IPS DF 6.9 (cell line): ENCODE data around the gene PGP.

Source experiments
- DNase-seq: peaks from one replicate; pipeline ENCODE4 v3.0.0-alpha.2; 2013; ENCODE audit warnings: low read depth, low spot score
- H3K27ac ChIP-seq: one replicate; pipeline ENCODE4 v1.5.1; 2013; ENCODE audit warnings: low read length, control low read depth
- H3K27me3 ChIP-seq: 2 replicates; pipeline ENCODE4 v1.6.1; 2013; ENCODE audit warnings: mild to moderate bottlenecking, low read length; ENCODE audit not compliant: control insufficient read depth, insufficient read depth
- H3K36me3 ChIP-seq: 2 replicates; pipeline ENCODE4 v1.6.1; 2013; ENCODE audit warnings: low read length; ENCODE audit not compliant: control insufficient read depth, insufficient read depth
- H3K4me1 ChIP-seq: 2 replicates; pipeline ENCODE4 v1.6.1; 2013; ENCODE audit warnings: low read length; ENCODE audit not compliant: control insufficient read depth, insufficient read depth
- H3K4me3 ChIP-seq: 2 replicates; pipeline ENCODE4 v1.5.1; 2013; ENCODE audit warnings: mild to moderate bottlenecking, low read length
- H3K9me3 ChIP-seq: 2 replicates; pipeline ENCODE4 v1.6.1; 2013; ENCODE audit warnings: low read length, inconsistent platforms; ENCODE audit not compliant: control insufficient read depth, insufficient read depth
- WGBS: extraction: QIAGEN DNeasy Blood & Tissue Kit; methylation state at CpG from one replicate; pipeline ENCODE4 v1.1.7; 2013; ENCODE audit warnings: mixed read lengths, missing lambda C conversion rate; ENCODE audit not compliant: insufficient read length, insufficient coverage; 5-methylcytosine and 5-hydroxymethylcytosine counted together

The PGP gene

DNA sequence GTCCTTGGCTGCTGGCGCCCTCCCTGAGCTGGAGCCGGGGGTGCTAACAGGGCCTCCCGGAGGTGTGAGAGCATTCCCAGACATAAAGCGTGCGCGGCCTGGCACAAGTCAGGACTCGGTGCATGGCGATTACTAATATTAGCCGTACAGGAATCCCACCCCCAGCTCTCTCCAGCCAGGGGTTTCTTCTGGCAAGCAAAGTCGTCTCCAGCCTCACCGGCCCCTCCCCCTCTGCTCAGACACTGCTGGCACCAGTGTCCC, 23.3 kb downstream of the PGP start:
- Histone ChIP-seq H3K27ac (no peak overlapping the region), H3K27me3 (no peaks in the 10 kb centered on the region), H3K4me1 (peaks cover 5% of the 10 kb centered on the region; the same call in 1 of the 2 replicates), H3K4me3 (no peak overlapping the region), H3K36me3 (no peaks in the 10 kb centered on the region), H3K9me3 (no peaks in the 10 kb centered on the region)
- no peak for DNase-seq
- no CpG with 5 or more reads among the region's 11 CpGs for WGBS

DNA sequence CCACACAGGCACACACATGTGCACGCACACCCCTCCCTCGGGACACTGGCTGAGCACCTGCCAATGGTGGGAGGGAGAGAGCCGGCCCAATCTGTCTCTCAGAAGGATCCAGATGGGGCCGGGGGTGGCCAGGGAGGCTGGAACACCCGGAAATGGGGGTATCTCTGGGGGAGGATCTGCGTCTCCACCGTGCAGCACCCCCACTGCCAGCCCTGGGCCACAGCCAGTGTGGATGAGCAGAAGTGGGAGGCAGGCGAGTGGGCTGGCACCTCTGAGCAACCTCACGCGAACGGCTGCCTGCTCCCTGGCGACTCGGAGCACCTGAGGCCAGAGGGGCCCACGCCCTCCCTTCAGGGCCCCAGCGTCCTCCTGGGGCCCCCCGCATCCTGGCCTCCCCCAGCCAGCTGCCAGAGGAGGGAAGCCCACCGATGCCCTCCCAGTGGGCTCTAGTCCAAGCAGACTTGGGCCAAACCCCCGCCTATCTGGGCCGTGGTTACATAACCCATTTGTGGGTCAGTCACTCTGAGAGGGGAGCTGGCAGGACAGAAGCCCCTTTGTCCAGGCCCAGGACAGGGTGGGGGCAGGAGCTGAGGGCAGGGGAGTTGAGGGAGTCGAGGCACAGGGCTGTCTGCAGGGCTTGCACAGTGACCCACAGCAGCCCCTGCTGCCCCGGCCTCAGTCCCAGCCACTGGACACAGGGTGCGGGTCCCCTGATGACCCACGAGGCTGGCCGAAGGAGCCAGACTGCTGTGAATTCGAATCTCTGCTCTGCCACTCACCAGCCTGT, 23.8 kb downstream of the PGP start:
- Histone ChIP-seq H3K9me3 (no peaks in the 10 kb centered on the region), H3K4me1 (peaks cover 5% of the 10 kb centered on the region; the same call in 1 of the 2 replicates), H3K36me3 (no peaks in the 10 kb centered on the region), H3K27me3 (no peaks in the 10 kb centered on the region), H3K27ac (no peak overlapping the region), H3K4me3 (no peak overlapping the region)
- WGBS = no CpG with 5 or more reads among the region's 25 CpGs
- DNase-seq = no peak

DNA sequence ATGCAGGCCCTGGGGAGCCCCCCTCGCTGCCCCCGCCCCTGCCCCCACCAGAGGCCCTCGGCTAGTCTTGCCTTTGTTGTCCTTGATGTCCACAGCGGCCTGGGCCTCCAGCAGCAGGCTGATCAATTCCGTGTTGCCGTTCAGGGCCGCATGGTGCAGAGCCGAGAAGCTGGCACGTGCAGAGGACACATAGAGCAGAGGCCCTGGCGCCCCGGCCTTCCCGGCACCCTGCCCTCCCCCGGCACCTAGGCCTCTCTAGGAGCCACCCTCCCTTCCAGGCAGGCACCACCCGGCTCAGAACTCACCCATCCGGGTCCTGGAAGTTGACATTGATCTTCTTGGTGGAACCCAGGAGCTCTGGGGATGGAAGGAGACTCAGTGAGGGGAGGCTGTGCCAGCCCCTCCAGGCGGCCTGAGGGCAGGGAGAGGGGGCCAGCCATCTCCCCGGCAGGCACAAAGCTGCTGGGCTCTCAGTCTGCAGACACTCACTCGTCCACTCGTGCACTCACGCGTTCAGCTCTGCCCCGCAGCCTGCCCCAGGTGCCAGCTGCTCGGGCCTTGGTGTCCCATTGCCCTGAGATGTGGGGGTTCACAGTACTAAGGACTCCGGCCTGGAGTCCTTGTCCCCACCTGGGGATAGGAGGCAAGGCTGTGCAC, 24.5 kb downstream of the PGP start:
- Histone ChIP-seq H3K4me1 (no peaks in the 10 kb centered on the region), H3K27ac (no peak overlapping the region), H3K27me3 (no peaks in the 10 kb centered on the region), H3K4me3 (no peak overlapping the region), H3K9me3 (no peaks in the 10 kb centered on the region), H3K36me3 (no peaks in the 10 kb centered on the region)
- no peak for DNase-seq
- no CpG with 5 or more reads among the region's 24 CpGs for WGBS

DNA sequence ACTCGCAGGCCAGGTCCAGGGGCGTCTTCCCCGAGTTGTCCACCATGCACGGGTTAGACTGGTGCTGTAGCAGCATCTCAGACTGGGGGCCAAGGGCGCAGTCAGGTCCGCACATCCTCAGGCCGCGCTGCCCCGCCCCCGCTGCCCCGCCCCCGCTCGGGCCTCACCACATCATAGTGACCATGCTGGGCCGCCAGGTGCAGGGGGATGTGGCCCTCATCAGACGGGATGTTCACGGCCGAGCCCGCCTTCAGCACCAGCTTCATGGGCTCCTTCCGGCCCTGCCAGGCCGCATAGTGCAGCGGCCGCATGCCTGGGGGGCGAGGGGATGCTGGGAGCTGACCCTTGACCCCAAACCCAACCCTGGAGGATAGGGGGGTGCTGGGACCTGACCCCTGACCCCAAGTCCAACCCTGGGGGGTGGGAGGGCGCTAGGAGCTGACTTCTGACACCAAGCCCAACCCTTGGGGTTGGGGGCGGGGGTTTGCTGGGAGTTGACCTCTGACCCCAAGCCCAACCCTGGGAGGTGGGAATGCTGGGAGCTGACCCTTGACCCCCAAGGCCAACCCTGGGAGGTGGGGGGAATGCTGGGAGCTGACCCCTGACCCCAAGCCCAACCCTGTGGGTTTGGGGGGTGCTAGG, 25.3 kb downstream of the PGP start:
- H3K4me1 ChIP-seq = no peaks in the 10 kb centered on the region
- DNase-seq = no peak
- no peaks in the 10 kb centered on the region for H3K9me3 ChIP-seq
- no peaks in the 10 kb centered on the region for H3K27me3 ChIP-seq
- H3K4me3 ChIP-seq = no peak overlapping the region
- no peaks in the 10 kb centered on the region; the same call in 1 of the 2 replicates for H3K36me3 ChIP-seq
- no CpG with 5 or more reads among the region's 25 CpGs for WGBS
- H3K27ac ChIP-seq = no peak overlapping the region

DNA sequence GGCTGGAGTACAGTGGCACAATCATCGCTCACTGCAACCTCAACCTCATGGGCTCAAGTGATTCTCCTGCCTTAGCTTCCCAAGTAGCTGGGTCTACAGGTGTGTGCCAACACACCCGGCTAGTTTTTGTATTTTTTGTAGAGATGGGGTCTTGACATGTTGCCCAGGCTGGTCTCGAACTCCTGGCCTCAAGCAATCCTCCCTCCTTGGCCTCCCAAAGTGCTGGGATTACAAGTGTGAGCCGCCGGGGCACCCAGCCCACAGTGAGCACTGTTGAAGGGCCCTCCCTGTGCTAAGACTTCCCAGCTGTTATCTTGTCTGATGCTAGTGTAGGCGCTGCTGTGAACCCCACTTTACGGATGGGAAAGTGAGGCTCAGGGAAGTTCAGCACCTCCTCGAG, 26.2 kb downstream of the PGP start:
- H3K27me3 ChIP-seq = no peaks in the 10 kb centered on the region
- no peak overlapping the region for H3K4me3 ChIP-seq
- H3K4me1 ChIP-seq = no peaks in the 10 kb centered on the region
- H3K9me3 ChIP-seq = no peaks in the 10 kb centered on the region
- WGBS = no CpG with 5 or more reads among the region's 8 CpGs
- no peak overlapping the region for H3K27ac ChIP-seq
- H3K36me3 ChIP-seq = no peaks in the 10 kb centered on the region; the same call in 1 of the 2 replicates
- DNase-seq = no peak

DNA sequence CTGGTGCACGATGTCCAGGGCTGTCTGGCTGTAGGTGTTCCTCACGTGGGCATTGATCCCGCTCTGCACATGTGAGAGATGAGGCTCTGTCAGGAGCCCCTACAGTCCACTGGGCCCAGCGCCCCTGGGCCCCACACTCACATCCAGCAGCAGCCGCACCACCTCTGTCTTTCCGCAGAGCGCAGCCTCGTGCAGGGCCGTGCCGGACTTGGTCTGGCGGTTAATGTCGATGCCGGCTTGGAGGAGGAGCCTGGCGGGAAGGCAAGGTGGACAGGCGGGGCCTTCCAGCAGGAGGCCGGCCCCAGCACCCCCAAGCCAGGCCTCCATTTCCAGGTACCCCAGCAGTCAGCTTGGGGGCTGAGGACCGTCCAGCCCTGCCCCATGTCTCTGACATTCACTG, 27.4 kb downstream of the PGP start:
- no CpG with 5 or more reads among the region's 17 CpGs for WGBS
- H3K4me1 ChIP-seq = no peaks in the 10 kb centered on the region
- no peaks in the 10 kb centered on the region; the same call in 1 of the 2 replicates for H3K36me3 ChIP-seq
- no peak for DNase-seq
- H3K27me3 ChIP-seq = no peaks in the 10 kb centered on the region
- H3K4me3 ChIP-seq = no peak overlapping the region
- H3K27ac ChIP-seq = no peak overlapping the region
- no peaks in the 10 kb centered on the region for H3K9me3 ChIP-seq

DNA sequence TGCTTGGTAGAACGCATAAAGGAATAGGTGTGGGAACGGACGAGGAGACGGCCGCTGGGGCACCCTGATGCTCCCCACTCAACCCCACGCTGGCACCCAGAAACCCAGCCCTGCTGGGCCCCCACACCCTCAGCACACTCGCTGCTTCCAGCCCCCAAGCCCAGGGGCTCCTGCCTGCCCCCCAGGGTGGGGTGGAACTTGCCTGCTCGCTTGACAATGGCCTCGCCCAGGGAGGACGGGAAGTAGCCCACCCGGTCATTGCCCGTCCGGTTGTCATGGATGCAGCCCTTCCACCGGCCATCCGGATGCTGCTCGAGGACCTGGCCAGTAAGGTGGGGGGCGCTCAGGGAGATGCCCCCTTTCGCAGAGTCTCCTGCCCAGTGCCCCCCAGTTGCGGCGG, 28.1 kb downstream of the PGP start:
- Histone ChIP-seq H3K4me3 (no peak overlapping the region), H3K27ac (no peak overlapping the region), H3K36me3 (no peaks in the 10 kb centered on the region; the same call in 1 of the 2 replicates), H3K9me3 (no peaks in the 10 kb centered on the region), H3K27me3 (no peaks in the 10 kb centered on the region), H3K4me1 (no peaks in the 10 kb centered on the region; the same call in 1 of the 2 replicates)
- DNase-seq = no peak
- WGBS = no CpG with 5 or more reads among the region's 20 CpGs

DNA sequence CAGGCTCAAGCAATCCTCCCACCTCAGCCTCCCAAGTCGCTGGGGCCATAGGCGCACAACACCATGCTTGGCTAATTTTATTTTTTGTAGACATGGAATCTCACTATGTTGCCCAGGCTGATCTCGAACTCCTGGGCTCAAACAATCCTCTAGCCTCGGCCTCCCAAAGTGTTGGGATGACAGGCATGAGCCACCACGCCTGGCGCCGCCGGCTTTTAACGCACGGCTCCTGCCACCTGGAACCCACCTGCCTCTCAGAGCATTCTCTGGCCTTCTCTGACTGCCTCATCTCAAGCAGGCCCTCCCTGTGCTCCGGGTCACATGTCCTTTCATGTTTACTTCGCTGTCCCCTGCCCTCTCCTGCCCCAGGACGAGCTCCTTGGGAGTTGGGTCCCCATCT, 28.6 kb downstream of the PGP start:
- H3K27me3 ChIP-seq = no peaks in the 10 kb centered on the region
- no CpG with 5 or more reads among the region's 13 CpGs for WGBS
- no peak overlapping the region for H3K27ac ChIP-seq

DNA sequence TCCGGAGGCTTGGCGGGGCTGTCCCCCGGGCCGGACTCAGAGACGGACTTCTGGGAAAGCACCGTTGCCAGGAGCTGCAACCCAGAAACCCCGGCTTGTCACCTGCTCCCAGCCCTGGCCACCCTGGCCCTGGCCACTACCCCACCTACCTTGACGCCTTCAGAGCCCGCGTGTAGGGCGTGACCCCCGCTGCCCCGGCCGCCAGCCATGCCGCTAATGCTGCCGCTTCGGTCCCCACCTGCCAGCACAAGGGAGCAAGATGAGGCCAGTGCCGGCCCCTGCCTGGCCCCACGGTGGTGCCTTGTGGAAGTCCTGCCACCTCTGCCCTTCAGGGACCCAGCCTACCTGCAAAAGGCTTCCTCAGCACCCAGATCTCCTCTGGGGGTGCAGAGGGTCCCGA, 29.7 kb downstream of the PGP start:
- no peak for DNase-seq
- Histone ChIP-seq H3K4me3 (no peak overlapping the region), H3K36me3 (no peaks in the 10 kb centered on the region; the same call in 1 of the 2 replicates), H3K9me3 (no peaks in the 10 kb centered on the region), H3K27me3 (no peaks in the 10 kb centered on the region), H3K4me1 (no peaks in the 10 kb centered on the region; the same call in 1 of the 2 replicates), H3K27ac (no peak overlapping the region)
- no CpG with 5 or more reads among the region's 20 CpGs for WGBS

More for the DNA sequence above, 28.6 kb downstream of the PGP start:
- H3K36me3 ChIP-seq = no peaks in the 10 kb centered on the region; the same call in 1 of the 2 replicates
- no peak overlapping the region for H3K4me3 ChIP-seq
- H3K9me3 ChIP-seq = no peaks in the 10 kb centered on the region
- H3K4me1 ChIP-seq = no peaks in the 10 kb centered on the region; the same call in 1 of the 2 replicates
- no peak for DNase-seq

DNA sequence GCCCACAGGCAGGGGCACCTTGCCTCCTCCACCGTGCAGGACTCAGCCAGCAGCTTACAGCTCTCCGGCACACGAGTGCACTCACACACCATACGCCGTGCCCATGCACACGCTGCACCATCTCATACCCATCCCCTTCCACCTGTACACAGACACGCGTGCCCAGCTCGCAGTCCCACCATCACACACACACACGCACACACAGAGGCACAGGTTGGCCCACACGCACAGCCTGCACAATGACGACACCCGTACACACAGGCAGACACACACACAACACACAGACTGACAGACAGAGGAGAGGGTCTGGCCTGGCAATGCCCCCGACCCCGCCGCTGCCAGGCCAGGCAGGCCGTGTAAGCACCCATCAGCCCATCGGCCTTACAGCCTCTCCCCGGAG, 30.3 kb downstream of the PGP start:
- DNase-seq = no peak
- H3K9me3 ChIP-seq = no peaks in the 10 kb centered on the region
- no peak overlapping the region for H3K4me3 ChIP-seq
- no peaks in the 10 kb centered on the region for H3K27me3 ChIP-seq
- H3K4me1 ChIP-seq = no peaks in the 10 kb centered on the region; the same call in 1 of the 2 replicates
- no peak overlapping the region for H3K27ac ChIP-seq
- no CpG with 5 or more reads among the region's 19 CpGs for WGBS
- H3K36me3 ChIP-seq = no peaks in the 10 kb centered on the region; the same call in 1 of the 2 replicates
